ENCODE results near the gene PPFIBP2.

The PPFIBP2 gene

GRCh38 chr11:7688238-7688826 lies 174.5 kb downstream of the PPFIBP2 start:
- H3K9me3 Mint-ChIP-seq, result no peaks in the 10 kb centered on the region

GRCh38 chr11:7689239-7689638 lies 175.4 kb downstream of the PPFIBP2 start:
- Mint-ChIP-seq H3K9me3 (no peaks in the 10 kb centered on the region), H3K27ac (ENCODE audit: low read depth) (no peak overlapping the region), H3K36me3 (ENCODE audit: insufficient read depth) (no peaks in the 10 kb centered on the region), H3K27me3 (peaks cover 57% of the 10 kb centered on the region), H3K4me1 (no peaks in the 10 kb centered on the region), H3K4me3 (no peak overlapping the region)
- ATAC-seq (replicated peaks; ENCODE audit: extremely low read depth, poor library complexity, severe bottlenecking) (no peak), DNase-seq (ENCODE audit: low spot score in 2 of 2) (no peak)

More at GRCh38 chr11:7688238-7688826, 174.5 kb downstream of the PPFIBP2 start:
- Mint-ChIP-seq H3K27ac (ENCODE audit: low read depth) (no peak overlapping the region), H3K4me3 (no peak overlapping the region), H3K27me3 (peaks cover 48% of the 10 kb centered on the region), H3K4me1 (no peaks in the 10 kb centered on the region), H3K36me3 (ENCODE audit: insufficient read depth) (no peaks in the 10 kb centered on the region)
- DNase-seq (ENCODE audit: low spot score in 2 of 2) (no peak), ATAC-seq (replicated peaks; ENCODE audit: extremely low read depth, poor library complexity, severe bottlenecking) (no peak)

GRCh38 chr11:7690648-7691047 lies 176.8 kb downstream of the PPFIBP2 start:
- Mint-ChIP-seq H3K36me3 (ENCODE audit: insufficient read depth) (no peaks in the 10 kb centered on the region), H3K4me1 (no peaks in the 10 kb centered on the region), H3K27ac (ENCODE audit: low read depth) (no peak overlapping the region), H3K9me3 (no peaks in the 10 kb centered on the region), H3K4me3 (no peak overlapping the region), H3K27me3 (peaks cover 59% of the 10 kb centered on the region)
- ATAC-seq (replicated peaks; ENCODE audit: extremely low read depth, poor library complexity, severe bottlenecking) (no peak), DNase-seq (ENCODE audit: low spot score in 2 of 2) (no peak)

GRCh38 chr11:7691759-7692350 lies 178.1 kb downstream of the PPFIBP2 start:
- DNase-seq (ENCODE audit: low spot score in 2 of 2) (no peak), ATAC-seq (replicated peaks; ENCODE audit: extremely low read depth, poor library complexity, severe bottlenecking) (no peak)
- Mint-ChIP-seq H3K4me3 (no peak overlapping the region), H3K27me3 (peaks cover 59% of the 10 kb centered on the region), H3K36me3 (ENCODE audit: insufficient read depth) (no peaks in the 10 kb centered on the region), H3K9me3 (no peaks in the 10 kb centered on the region), H3K4me1 (no peaks in the 10 kb centered on the region), H3K27ac (ENCODE audit: low read depth) (no peak overlapping the region)

GRCh38 chr11:7692426-7692825 lies 178.6 kb downstream of the PPFIBP2 start:
- Mint-ChIP-seq H3K27ac (ENCODE audit: low read depth) (no peak overlapping the region), H3K27me3 (peaks cover 59% of the 10 kb centered on the region), H3K4me1 (no peaks in the 10 kb centered on the region), H3K36me3 (ENCODE audit: insufficient read depth) (no peaks in the 10 kb centered on the region), H3K4me3 (no peak overlapping the region), H3K9me3 (no peaks in the 10 kb centered on the region)
- DNase-seq (ENCODE audit: low spot score in 2 of 2), result no peak
- no peak for ATAC-seq (replicated peaks; ENCODE audit: extremely low read depth, poor library complexity, severe bottlenecking)

- no peaks in the 10 kb centered on the region for H3K9me3 Mint-ChIP-seq
- no peak for DNase-seq (ENCODE audit: low spot score in 2 of 2)
- no peak for ATAC-seq (replicated peaks; ENCODE audit: extremely low read depth, poor library complexity, severe bottlenecking)
- no peak overlapping the region for H3K27ac Mint-ChIP-seq (ENCODE audit: low read depth)
- no peaks in the 10 kb centered on the region for H3K36me3 Mint-ChIP-seq (ENCODE audit: insufficient read depth)
- H3K27me3 Mint-ChIP-seq, result peaks cover 57% of the 10 kb centered on the region
- H3K4me3 Mint-ChIP-seq, result no peak overlapping the region
- H3K4me1 Mint-ChIP-seq, result no peaks in the 10 kb centered on the region
Measured at GRCh38 chr11:7694235-7694634, 180.4 kb downstream of the PPFIBP2 start.

- no peak overlapping the region for H3K27ac Mint-ChIP-seq (ENCODE audit: low read depth)
- no peaks in the 10 kb centered on the region for H3K4me1 Mint-ChIP-seq
- peaks cover 55% of the 10 kb centered on the region for H3K27me3 Mint-ChIP-seq
- no peak for DNase-seq (ENCODE audit: low spot score in 2 of 2)
- ATAC-seq (replicated peaks; ENCODE audit: extremely low read depth, poor library complexity, severe bottlenecking), result no peak
- H3K36me3 Mint-ChIP-seq (ENCODE audit: insufficient read depth), result no peaks in the 10 kb centered on the region
- no peak overlapping the region for H3K4me3 Mint-ChIP-seq
- H3K9me3 Mint-ChIP-seq, result no peaks in the 10 kb centered on the region
Measured at GRCh38 chr11:7696424-7696823, 182.6 kb downstream of the PPFIBP2 start.
